H9 (cell line): ENCODE results near the gene PYGO2. TPM values are rescaled to one million over a fixed set of nuclear protein-coding genes. Genes with fewer than 3 reads are reported as not detected.
"Not testable (repeated sequence)": the region's sequence is repeated elsewhere in the genome, so short reads cannot be mapped to it uniquely, and the experiment has no call there.

Source experiments
- DNase-seq: peaks from one replicate; pipeline ENCODE4 v3.0.0-alpha.2; 2017
- H2AFZ ChIP-seq: one replicate; pipeline ENCODE4 v1.6.1; 2013; ENCODE audit warnings: mild to moderate bottlenecking, low read length, control low read depth, moderate library complexity
- H2AK5ac ChIP-seq: 2 replicates; pipeline ENCODE4 v1.6.1; 2013; ENCODE audit warnings: low read length, control low read depth, mixed read lengths; ENCODE audit not compliant: insufficient read length
- H2BK120ac ChIP-seq: one replicate; pipeline ENCODE4 v1.6.1; 2013; ENCODE audit warnings: low read depth, mild to moderate bottlenecking, low read length, control low read depth, inconsistent platforms; ENCODE audit not compliant: poor library complexity, severe bottlenecking
- H2BK12ac ChIP-seq: 2 replicates; pipeline ENCODE4 v1.6.1; 2013; ENCODE audit warnings: low read length, control low read depth, mixed read lengths, low read depth; ENCODE audit not compliant: insufficient read length
- H2BK15ac ChIP-seq: 2 replicates; pipeline ENCODE4 v1.6.1; 2013; ENCODE audit warnings: low read depth, low read length, control low read depth
- H2BK20ac ChIP-seq: one replicate; pipeline ENCODE4 v1.6.1; 2013; ENCODE audit warnings: low read depth, mild to moderate bottlenecking, low read length, control low read depth, inconsistent platforms; ENCODE audit not compliant: poor library complexity, severe bottlenecking
- H2BK5ac ChIP-seq: 2 replicates; pipeline ENCODE4 v1.6.1; 2013; ENCODE audit warnings: low read length, control low read depth, mixed read lengths; ENCODE audit not compliant: insufficient read length
- H3K14ac ChIP-seq: 2 replicates; pipeline ENCODE4 v1.6.1; 2013; ENCODE audit warnings: low read length, control low read depth; ENCODE audit not compliant: insufficient read depth
- H3K18ac ChIP-seq: 2 replicates; pipeline ENCODE4 v1.6.1; 2013; ENCODE audit warnings: low read depth, mild to moderate bottlenecking, mixed read lengths, low read length, control low read depth; ENCODE audit not compliant: insufficient read length
- H3K23ac ChIP-seq: 2 replicates; pipeline ENCODE4 v1.6.1; 2013; ENCODE audit warnings: low read length, control low read depth, mixed read lengths, low read depth; ENCODE audit not compliant: insufficient read length
- H3K23me2 ChIP-seq: 2 replicates; pipeline ENCODE4 v1.6.1; 2013; ENCODE audit warnings: low read depth, mild to moderate bottlenecking, mixed read lengths, low read length, control low read depth; ENCODE audit not compliant: insufficient read length, poor library complexity, severe bottlenecking
- H3K27ac ChIP-seq: 2 replicates; pipeline ENCODE4 v1.5.1; 2013; ENCODE audit warnings: low read length, control low read depth, mixed read lengths, low read depth; ENCODE audit not compliant: insufficient read length
- H3K27me3 ChIP-seq: 2 replicates; pipeline ENCODE4 v1.6.1; 2013; ENCODE audit warnings: low read length, control low read depth, inconsistent platforms; ENCODE audit not compliant: insufficient read depth
- H3K4ac ChIP-seq: 2 replicates; pipeline ENCODE4 v1.6.1; 2013; ENCODE audit warnings: low read depth, mild to moderate bottlenecking, control low read depth, inconsistent platforms, low read length, moderate library complexity
- H3K4me1 ChIP-seq: 2 replicates; pipeline ENCODE4 v1.6.1; 2013; ENCODE audit warnings: low read length, control low read depth, inconsistent platforms; ENCODE audit not compliant: insufficient read depth
- H3K4me2 ChIP-seq: 2 replicates; pipeline ENCODE4 v1.6.1; 2013; ENCODE audit warnings: low read length, control low read depth, mixed read lengths; ENCODE audit not compliant: insufficient read length, insufficient read depth
- H3K56ac ChIP-seq: 2 replicates; pipeline ENCODE4 v1.6.1; 2013; ENCODE audit warnings: low read depth, mild to moderate bottlenecking, mixed read lengths, low read length, control low read depth; ENCODE audit not compliant: insufficient read length
- H3K79me1 ChIP-seq: 2 replicates; pipeline ENCODE4 v1.6.1; 2013; ENCODE audit warnings: low read depth, mild to moderate bottlenecking, moderate library complexity, low read length, control low read depth, inconsistent platforms; ENCODE audit not compliant: insufficient read depth, poor library complexity, severe bottlenecking
- H3K79me2 ChIP-seq: 2 replicates; pipeline ENCODE4 v1.6.1; 2013; ENCODE audit warnings: low read length, control low read depth, inconsistent platforms; ENCODE audit not compliant: insufficient read depth
- H3K9ac ChIP-seq: 2 replicates; pipeline ENCODE4 v1.6.1; 2013; ENCODE audit warnings: low read length, control low read depth, mixed read lengths; ENCODE audit not compliant: insufficient read length; ENCODE audit errors: extremely low read depth
- H3K9me3 ChIP-seq: one replicate; pipeline ENCODE4 v1.6.1; 2013; ENCODE audit warnings: low read depth, low read length, inconsistent platforms; ENCODE audit not compliant: control insufficient read depth
- H3T11ph ChIP-seq: one replicate; pipeline ENCODE4 v1.6.1; 2013; ENCODE audit warnings: mild to moderate bottlenecking, low read length, control low read depth, inconsistent platforms
- H4K20me1 ChIP-seq: one replicate; pipeline ENCODE4 v1.6.1; 2013; ENCODE audit not compliant: control insufficient read depth, insufficient read length, insufficient read depth
- H4K5ac ChIP-seq: 2 replicates; pipeline ENCODE4 v1.6.1; 2013; ENCODE audit warnings: low read depth, mild to moderate bottlenecking, mixed read lengths, low read length, control low read depth; ENCODE audit not compliant: insufficient read length
- H4K8ac ChIP-seq: replicated peaks from 2 replicates; pipeline ENCODE4 v1.6.1; 2013; ENCODE audit warnings: low read length, control low read depth, mixed read lengths, low read depth; ENCODE audit not compliant: insufficient read length
- H4K91ac ChIP-seq: 2 replicates; pipeline ENCODE4 v1.6.1; 2013; ENCODE audit warnings: low read depth, mild to moderate bottlenecking, moderate library complexity, mixed read lengths, low read length, control low read depth; ENCODE audit not compliant: insufficient read length
- H3K27ac Mint-ChIP-seq, 3 experiments: 2 replicates in 2 of 3; 3 replicates in 1 of 3; pipeline ENCODE4 v1.8.0; 2020 to 2021; ENCODE audit warnings: mixed read lengths in 3 of 3, mild to moderate bottlenecking in 1 of 3, moderate library complexity in 1 of 3
- H3K27me3 Mint-ChIP-seq: 2 replicates; pipeline ENCODE4 v1.8.0; 2021; ENCODE audit warnings: low read depth, mild to moderate bottlenecking, moderate library complexity, mixed read lengths
- H3K36me3 Mint-ChIP-seq, 3 experiments: 2 replicates in 2 of 3; 3 replicates in 1 of 3; pipeline ENCODE4 v1.8.0; 2020 to 2021; ENCODE audit warnings: low read depth in 3 of 3, mixed read lengths in 3 of 3; ENCODE audit not compliant: insufficient read depth in 1 of 3
- H3K4me1 Mint-ChIP-seq, 2 experiments: 2 replicates each; pipeline ENCODE4 v1.8.0; 2020; ENCODE audit warnings: mixed read lengths in 2 of 2
- H3K4me3 Mint-ChIP-seq, 2 experiments: 2 replicates in 1 of 2; 3 replicates in 1 of 2; pipeline ENCODE4 v1.8.0; 2020 to 2021; ENCODE audit warnings: mild to moderate bottlenecking in 2 of 2, mixed read lengths in 2 of 2, moderate library complexity in 1 of 2
- H3K9me3 Mint-ChIP-seq, 2 experiments: 2 replicates in 1 of 2; 3 replicates in 1 of 2; pipeline ENCODE4 v1.8.0; 2020; ENCODE audit warnings: mild to moderate bottlenecking in 2 of 2, mixed read lengths in 2 of 2, moderate library complexity in 1 of 2
- CTCF ChIP-seq: fragments of 200-600 bp; sonication (generic); conservative IDR thresholded peaks from 3 replicates; pipeline ENCODE4 v1.8.0; 2021; ENCODE audit warnings: antibody characterized with exemption, mild to moderate bottlenecking
- WGBS: extraction: QIAGEN DNeasy Blood & Tissue Kit; methylation state at CpG from one replicate; pipeline ENCODE4 v1.1.7; 2013; ENCODE audit warnings: missing lambda C conversion rate, low lambda C conversion rate, mixed read lengths; ENCODE audit not compliant: insufficient read length; ENCODE audit errors: extremely low coverage; 5-methylcytosine and 5-hydroxymethylcytosine counted together
- total RNA-seq: library from RNA; stranded (reverse); gene quantifications from 2 replicates; pipeline ENCODE4 v1.2.1, GENCODE V29; 2021

Gene PYGO2
- total RNA-seq, 1 experiment from 2014 or later = 38.7 TPM

- H4K8ac ChIP-seq = no peak overlapping the region
- no peak overlapping the region for H3K4ac ChIP-seq
- H3K4me1 Mint-ChIP-seq = peaks cover 0 to 4% of the 10 kb centered on the region in 2 experiments; a peak in 1 of 4 replicates
- no peak overlapping the region for H3K27ac ChIP-seq
- H2BK20ac ChIP-seq = no peak overlapping the region
- peaks cover 7% of the 10 kb centered on the region for H3K27me3 Mint-ChIP-seq
- no peaks in the 10 kb centered on the region for H3K23me2 ChIP-seq
- peaks cover 7% of the 10 kb centered on the region for H3K9me3 ChIP-seq
- no peaks in the 10 kb centered on the region for H3K79me2 ChIP-seq
- no peak overlapping the region for H2AFZ ChIP-seq
- no peaks in the 10 kb centered on the region for H4K20me1 ChIP-seq
- H2BK120ac ChIP-seq = no peak overlapping the region
- H3K79me1 ChIP-seq = no peaks in the 10 kb centered on the region
- no peak overlapping the region for H3K18ac ChIP-seq
- WGBS = no CpG with 5 or more reads among the region's 5 CpGs
- no peak overlapping the region for H3K4me3 Mint-ChIP-seq
- no peak overlapping the region for H2AK5ac ChIP-seq
- H3K9me3 Mint-ChIP-seq = peaks cover 20 to 24% of the 10 kb centered on the region in 2 experiments
- H3K4me2 ChIP-seq = no peak overlapping the region
- H3K56ac ChIP-seq = no peak overlapping the region
- H2BK12ac ChIP-seq = no peak overlapping the region
- no peak overlapping the region for H4K91ac ChIP-seq
- no peak overlapping the region for H3K27ac Mint-ChIP-seq
- H3K9ac ChIP-seq = no peak overlapping the region
- no peaks in the 10 kb centered on the region for H3K4me1 ChIP-seq
- no peak overlapping the region for H2BK5ac ChIP-seq
- no peak for DNase-seq
- no peak for TF ChIP-seq CTCF
- no peak overlapping the region for H3K23ac ChIP-seq
- no peaks in the 10 kb centered on the region for H3K27me3 ChIP-seq
- H4K5ac ChIP-seq = no peak overlapping the region
- no peak overlapping the region for H3T11ph ChIP-seq
- H3K36me3 Mint-ChIP-seq = peaks cover 3 to 18% (median 9%) of the 10 kb centered on the region in 3 experiments; a peak in 5 of 7 replicates
- no peak overlapping the region for H2BK15ac ChIP-seq
- H3K14ac ChIP-seq = no peak overlapping the region
Measured at GRCh38 chr1:154908937-154909336, 52.6 kb downstream of the PYGO2 start.

DNA sequence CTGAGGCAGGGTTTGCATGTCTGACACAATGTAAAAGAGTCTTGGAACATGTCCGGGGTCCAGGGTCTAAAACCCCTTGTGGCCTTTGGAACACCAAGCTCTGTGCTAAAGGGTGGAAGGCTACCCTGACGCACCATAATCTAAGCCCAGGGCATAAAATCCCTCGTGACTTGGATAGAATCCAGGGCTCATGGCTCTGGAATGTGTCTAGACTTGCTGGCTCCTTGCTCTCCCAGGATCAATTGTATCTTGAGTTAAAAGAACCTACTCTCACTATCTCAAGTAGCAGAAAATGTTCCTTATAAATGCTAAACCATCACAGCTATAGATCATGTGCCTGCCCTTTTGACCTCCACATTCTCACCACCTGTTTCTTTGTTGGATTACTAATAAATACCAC lies 53.5 kb downstream of the PYGO2 start:
- H2AK5ac ChIP-seq, H2BK15ac ChIP-seq, H4K91ac ChIP-seq, H4K8ac ChIP-seq, H3K27me3 ChIP-seq, H3K56ac ChIP-seq, H3K4ac ChIP-seq, H3K4me2 ChIP-seq, H3K4me1 Mint-ChIP-seq, H2BK12ac ChIP-seq, H3K9me3 ChIP-seq, H3T11ph ChIP-seq, H4K5ac ChIP-seq, H2AFZ ChIP-seq, H3K79me1 ChIP-seq, H3K23ac ChIP-seq, H3K14ac ChIP-seq, H3K23me2 ChIP-seq, H4K20me1 ChIP-seq, H2BK20ac ChIP-seq, H3K4me3 Mint-ChIP-seq, DNase-seq, H2BK5ac ChIP-seq, H3K9ac ChIP-seq, H3K4me1 ChIP-seq, H3K79me2 ChIP-seq, H3K27ac ChIP-seq, H3K27ac Mint-ChIP-seq, H3K18ac ChIP-seq, H2BK120ac ChIP-seq, H3K27me3 Mint-ChIP-seq: not testable (repeated sequence)
- Mint-ChIP-seq H3K36me3 (peaks cover 3 to 18% (median 9%) of the 10 kb centered on the region in 3 experiments; a peak in 5 of 7 replicates), H3K9me3 (peaks cover 20 to 24% of the 10 kb centered on the region in 2 experiments)
- WGBS = no CpG with 5 or more reads among the region's 3 CpGs
